Measurements from ENCODE around the gene SPRED1.

GRCh38 chr15:38308797-38309196 lies 56.2 kb downstream of the SPRED1 start:
- TF ChIP-seq CTCF (IDR thresholded peaks at IDR 0.05) (no peak), EZH2 (IDR thresholded peaks at IDR 0.05; ENCODE audit: borderline replicate concordance, insufficient read depth, low read depth, low read length, poor library complexity, severe bottlenecking) (no peak)
